Endothelial cell of umbilical vein (primary cell): ENCODE measurements around the gene GRK5.

Source experiments
- CTCF ChIP-seq, 2 donors: IDR thresholded peaks; 1 replicate in 1 of 2; 2 replicates in 1 of 2; pipeline ENCODE4 v1.5.1; 2011; ENCODE audit warnings: low read length in 2 of 2, mild to moderate bottlenecking in 2 of 2, moderate library complexity in 2 of 2, control low read depth in 1 of 2, inconsistent platforms in 1 of 2, low read depth in 1 of 2; ENCODE audit not compliant: insufficient read depth in 1 of 2; ENCODE audit errors: extremely low read depth in 1 of 2
- POLR2AphosphoS5 ChIP-seq: IDR thresholded peaks from 2 replicates; pipeline ENCODE4 v1.6.1; 2012; ENCODE audit warnings: low read depth, mild to moderate bottlenecking, control low read depth, low read length, moderate library complexity; ENCODE audit not compliant: insufficient read depth

GRCh38 chr10:119417852-119418251 lies 210.5 kb downstream of the GRK5 start:
- TF ChIP-seq CTCF (IDR thresholded peaks at IDR 0.05; ENCODE audit: extremely low read depth in 1 of 2, insufficient read depth in 1 of 2, low read depth in 1 of 2, low read length in 2 of 2) (no peak), POLR2AphosphoS5 (no peak)
